ENCODE data around the gene HNF4A.

Gene HNF4A

DNA sequence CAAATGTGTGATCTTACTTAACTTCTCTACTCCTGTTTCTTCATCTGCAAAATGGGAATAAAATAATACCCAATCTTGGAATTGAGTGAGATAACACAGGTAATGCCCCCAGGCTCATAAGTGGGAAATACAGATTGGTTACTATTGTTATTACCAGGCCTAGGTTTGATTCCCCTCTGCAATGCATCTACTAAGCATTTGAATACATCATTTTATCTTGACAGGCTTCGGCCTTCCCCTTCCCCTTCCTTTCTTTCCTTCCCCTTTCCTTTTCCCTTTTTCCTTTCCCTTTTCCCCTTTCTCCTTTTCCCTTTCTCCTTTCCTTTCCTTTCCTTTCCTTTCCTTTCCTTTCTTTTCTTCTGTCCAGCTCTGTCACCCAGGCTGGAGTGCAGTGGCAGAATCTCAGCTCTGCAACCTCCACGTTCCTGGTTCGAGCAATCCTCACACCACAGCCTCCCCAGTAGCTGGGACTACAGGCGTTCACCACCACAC, 7.3 kb upstream of the HNF4A start:
- TF ChIP-seq SUZ12 (IDR thresholded peaks at IDR 0.05; ENCODE audit: extremely low read depth, insufficient read depth, insufficient read length) (no peak), YY1 (IDR thresholded peaks at IDR 0.05; ENCODE audit: insufficient read depth, insufficient read length) (no peak)

DNA sequence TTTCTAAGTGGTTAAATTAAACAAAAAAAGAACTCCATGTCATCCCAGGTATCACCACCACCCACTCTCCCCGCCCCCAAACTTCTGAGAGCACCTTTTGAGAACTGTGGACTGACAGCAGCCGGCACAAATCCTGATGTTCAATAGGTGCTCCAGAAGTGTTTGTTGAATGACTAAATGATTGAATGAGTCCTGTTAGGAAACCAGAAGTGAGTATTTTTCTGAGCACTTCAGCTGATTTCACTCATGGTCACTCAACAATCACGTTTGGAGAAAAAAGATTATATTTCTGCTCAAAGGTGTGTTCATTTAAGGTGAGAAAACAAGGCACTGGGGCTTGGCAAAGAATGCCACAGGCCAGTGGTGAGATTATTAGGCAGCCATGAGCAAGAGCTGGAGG, 6.2 kb upstream of the HNF4A start:
- H3K9me3 ChIP-seq (ENCODE audit: insufficient read depth, low read length): no peaks in the 10 kb centered on the region
- H3K36me3 ChIP-seq (ENCODE audit: insufficient read depth, insufficient read length, low read length): no peaks in the 10 kb centered on the region
- DNase-seq (ENCODE audit: low read depth, low spot score): no peak
- no peaks in the 10 kb centered on the region for H3K27me3 ChIP-seq (ENCODE audit: insufficient read depth, insufficient read length)
- H3K4me3 ChIP-seq (ENCODE audit: insufficient read length, low read depth): no peak overlapping the region
- no peak overlapping the region for H3K9ac ChIP-seq (ENCODE audit: insufficient read length, low read depth)
- peaks cover 5% of the 10 kb centered on the region for H3K4me1 ChIP-seq (ENCODE audit: insufficient read depth, insufficient read length)
- no peak for TF ChIP-seq ZNF274 (IDR thresholded peaks at IDR 0.05; ENCODE audit: low read depth, low read length)
- TF ChIP-seq SUZ12 (IDR thresholded peaks at IDR 0.05; ENCODE audit: extremely low read depth, insufficient read depth, insufficient read length): no peak
- TF ChIP-seq YY1 (IDR thresholded peaks at IDR 0.05; ENCODE audit: insufficient read depth, insufficient read length): no peak

More for the DNA sequence above, 7.3 kb upstream of the HNF4A start:
- no peak for DNase-seq (ENCODE audit: low read depth, low spot score)
- Histone ChIP-seq H3K36me3 (ENCODE audit: insufficient read depth, insufficient read length, low read length) (no peaks in the 10 kb centered on the region), H3K4me1 (ENCODE audit: insufficient read depth, insufficient read length) (peaks cover 6% of the 10 kb centered on the region), H3K27me3 (ENCODE audit: insufficient read depth, insufficient read length) (no peaks in the 10 kb centered on the region), H3K9ac (ENCODE audit: insufficient read length, low read depth) (no peak overlapping the region), H3K4me3 (ENCODE audit: insufficient read length, low read depth) (no peak overlapping the region), H3K9me3 (ENCODE audit: insufficient read depth, low read length) (no peaks in the 10 kb centered on the region)

DNA sequence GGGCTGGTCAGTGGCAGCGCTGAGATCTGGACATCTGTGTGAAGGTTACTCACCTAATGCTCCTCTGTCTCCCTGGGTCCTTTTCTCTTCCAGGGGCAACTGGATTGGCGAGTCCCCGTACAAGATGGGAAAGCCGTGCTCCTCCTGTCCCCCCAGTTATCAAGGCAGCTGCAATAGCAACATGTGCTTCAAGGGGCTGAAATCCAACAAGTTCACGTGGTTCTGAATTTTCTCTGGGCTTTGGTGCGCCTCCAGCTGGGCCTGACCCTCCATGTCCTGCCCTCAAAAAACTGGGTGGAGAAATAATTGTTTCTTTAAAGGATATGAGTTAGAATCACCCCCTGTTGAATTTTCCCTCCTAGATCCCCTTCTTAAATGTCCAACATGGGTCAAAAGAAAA, 4.9 kb upstream of the HNF4A start:
- no peak for DNase-seq (ENCODE audit: low read depth, low spot score)
- no peak for TF ChIP-seq YY1 (IDR thresholded peaks at IDR 0.05; ENCODE audit: insufficient read depth, insufficient read length)
- no peak for TF ChIP-seq ZNF274 (IDR thresholded peaks at IDR 0.05; ENCODE audit: low read depth, low read length)
- TF ChIP-seq SUZ12 (IDR thresholded peaks at IDR 0.05; ENCODE audit: extremely low read depth, insufficient read depth, insufficient read length): no peak
- no peaks in the 10 kb centered on the region for H3K36me3 ChIP-seq (ENCODE audit: insufficient read depth, insufficient read length, low read length)
- H3K9ac ChIP-seq (ENCODE audit: insufficient read length, low read depth): no peak overlapping the region
- no peaks in the 10 kb centered on the region for H3K9me3 ChIP-seq (ENCODE audit: insufficient read depth, low read length)
- no peak overlapping the region for H3K4me3 ChIP-seq (ENCODE audit: insufficient read length, low read depth)
- H3K4me1 ChIP-seq (ENCODE audit: insufficient read depth, insufficient read length): peaks cover 3% of the 10 kb centered on the region
- H3K27me3 ChIP-seq (ENCODE audit: insufficient read depth, insufficient read length): no peaks in the 10 kb centered on the region

DNA sequence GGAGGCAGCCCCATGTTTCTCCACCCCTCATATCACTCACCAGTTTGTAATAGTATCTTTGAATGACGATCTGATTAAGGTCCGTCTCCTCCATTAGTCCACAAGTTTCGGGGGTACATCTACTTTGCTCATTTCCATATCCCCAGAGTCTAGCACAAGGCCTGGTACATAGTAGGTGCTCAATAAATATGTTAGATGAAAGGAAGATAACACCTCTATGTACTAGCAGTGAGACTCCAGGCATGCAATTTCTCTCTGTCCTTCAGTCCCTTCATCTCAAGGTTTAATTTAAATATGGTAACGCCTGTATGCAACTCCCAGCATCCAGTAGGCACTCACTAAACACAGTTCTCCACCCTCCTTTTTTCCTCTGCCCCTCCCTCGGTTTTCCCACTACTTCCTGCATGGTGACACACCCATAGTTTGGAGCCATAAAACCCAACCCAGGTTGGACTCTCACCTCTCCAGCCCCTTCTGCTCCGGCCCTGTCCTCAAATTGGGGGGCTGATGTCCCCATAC, 461 bp upstream of the HNF4A start:
- TF ChIP-seq SUZ12 (IDR thresholded peaks at IDR 0.05; ENCODE audit: extremely low read depth, insufficient read depth, insufficient read length) (no peak), ZNF274 (IDR thresholded peaks at IDR 0.05; ENCODE audit: low read depth, low read length) (no peak), YY1 (IDR thresholded peaks at IDR 0.05; ENCODE audit: insufficient read depth, insufficient read length) (no peak)
- Histone ChIP-seq H3K36me3 (ENCODE audit: insufficient read depth, insufficient read length, low read length) (no peaks in the 10 kb centered on the region), H3K4me3 (ENCODE audit: insufficient read length, low read depth) (no peak overlapping the region), H3K9ac (ENCODE audit: insufficient read length, low read depth) (no peak overlapping the region), H3K27me3 (ENCODE audit: insufficient read depth, insufficient read length) (no peaks in the 10 kb centered on the region), H3K4me1 (ENCODE audit: insufficient read depth, insufficient read length) (peaks cover 8% of the 10 kb centered on the region), H3K9me3 (ENCODE audit: insufficient read depth, low read length) (no peaks in the 10 kb centered on the region)
- DNase-seq (ENCODE audit: low read depth, low spot score): no peak

DNA sequence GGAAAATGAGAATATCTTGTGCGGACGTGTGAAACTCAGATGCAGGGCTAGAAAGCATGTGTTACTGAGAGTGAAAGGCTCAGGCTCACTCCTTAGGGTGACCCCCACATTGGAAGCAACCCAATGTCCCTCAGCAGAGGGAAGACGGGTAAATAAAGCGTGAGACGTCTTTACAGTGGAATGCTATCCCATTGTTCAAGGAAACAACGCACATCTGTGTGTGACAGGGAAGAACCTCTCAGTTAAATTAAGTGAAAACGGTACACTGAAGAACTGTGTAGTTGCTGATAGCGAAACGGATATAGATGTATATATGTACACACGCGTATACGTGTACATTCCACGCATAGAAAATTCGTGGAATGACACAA, 839 bp downstream of the HNF4A start:
- H3K9ac ChIP-seq (ENCODE audit: insufficient read length, low read depth): no peak overlapping the region
- no peak for DNase-seq (ENCODE audit: low read depth, low spot score)
- no peaks in the 10 kb centered on the region for H3K27me3 ChIP-seq (ENCODE audit: insufficient read depth, insufficient read length)
- no peaks in the 10 kb centered on the region for H3K9me3 ChIP-seq (ENCODE audit: insufficient read depth, low read length)
- H3K4me1 ChIP-seq (ENCODE audit: insufficient read depth, insufficient read length): peaks cover 8% of the 10 kb centered on the region
- H3K36me3 ChIP-seq (ENCODE audit: insufficient read depth, insufficient read length, low read length): no peaks in the 10 kb centered on the region
- H3K4me3 ChIP-seq (ENCODE audit: insufficient read length, low read depth): no peak overlapping the region
- TF ChIP-seq SUZ12 (IDR thresholded peaks at IDR 0.05; ENCODE audit: extremely low read depth, insufficient read depth, insufficient read length) (no peak), YY1 (IDR thresholded peaks at IDR 0.05; ENCODE audit: insufficient read depth, insufficient read length) (no peak), ZNF274 (IDR thresholded peaks at IDR 0.05; ENCODE audit: low read depth, low read length) (no peak)

DNA sequence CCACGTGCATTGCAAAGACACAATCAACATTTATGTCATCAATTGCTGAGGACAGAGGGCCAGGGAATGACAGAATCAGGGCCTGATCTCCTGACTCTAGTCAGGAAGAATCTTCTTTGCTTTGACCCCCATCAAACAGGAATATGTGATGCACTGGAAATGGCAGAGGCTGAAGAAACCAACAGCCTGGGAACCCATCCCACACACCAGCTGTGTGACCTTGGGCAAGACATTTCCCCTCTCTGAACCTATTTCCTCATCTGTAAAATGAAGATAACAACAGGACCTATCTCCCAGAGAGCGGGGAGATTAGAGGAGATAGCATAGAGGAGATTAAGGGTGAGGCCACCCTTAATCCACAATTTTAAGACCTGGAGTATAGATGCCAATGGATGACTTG, 1.5 kb downstream of the HNF4A start:
- no peak overlapping the region for H3K9ac ChIP-seq (ENCODE audit: insufficient read length, low read depth)
- peaks cover 8% of the 10 kb centered on the region for H3K4me1 ChIP-seq (ENCODE audit: insufficient read depth, insufficient read length)
- no peak for DNase-seq (ENCODE audit: low read depth, low spot score)
- TF ChIP-seq SUZ12 (IDR thresholded peaks at IDR 0.05; ENCODE audit: extremely low read depth, insufficient read depth, insufficient read length): no peak
- TF ChIP-seq YY1 (IDR thresholded peaks at IDR 0.05; ENCODE audit: insufficient read depth, insufficient read length): no peak
- TF ChIP-seq ZNF274 (IDR thresholded peaks at IDR 0.05; ENCODE audit: low read depth, low read length): no peak
- no peaks in the 10 kb centered on the region for H3K9me3 ChIP-seq (ENCODE audit: insufficient read depth, low read length)
- H3K4me3 ChIP-seq (ENCODE audit: insufficient read length, low read depth): no peak overlapping the region
- H3K27me3 ChIP-seq (ENCODE audit: insufficient read depth, insufficient read length): no peaks in the 10 kb centered on the region
- no peaks in the 10 kb centered on the region for H3K36me3 ChIP-seq (ENCODE audit: insufficient read depth, insufficient read length, low read length)

DNA sequence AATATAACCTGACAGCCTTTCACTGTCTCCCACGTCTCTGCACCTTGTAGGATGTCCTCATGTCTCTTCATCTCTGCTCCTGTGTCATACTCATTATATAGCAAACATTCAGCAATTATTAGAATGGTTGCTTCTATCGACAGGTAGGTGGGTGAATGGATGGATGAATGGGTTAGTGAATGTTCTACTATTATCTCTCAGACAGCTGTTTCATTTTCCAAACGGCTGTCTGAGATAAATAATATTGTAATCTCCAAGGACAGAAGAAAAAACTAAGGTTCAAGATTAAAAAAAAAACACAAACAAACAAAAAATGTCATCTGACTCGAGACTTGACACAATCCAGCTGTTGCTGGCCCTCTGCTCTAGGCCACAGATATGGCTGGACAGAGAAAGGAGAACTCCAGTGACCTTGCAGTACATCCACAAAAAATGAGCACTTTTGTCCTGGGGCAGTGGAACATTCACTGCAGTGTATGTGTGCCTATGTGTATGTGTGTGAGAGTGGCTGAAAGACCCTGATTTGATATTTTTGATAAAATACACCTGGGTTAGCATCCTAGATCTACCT, 2.1 kb downstream of the HNF4A start:
- TF ChIP-seq ZNF274 (IDR thresholded peaks at IDR 0.05; ENCODE audit: low read depth, low read length): no peak
- TF ChIP-seq SUZ12 (IDR thresholded peaks at IDR 0.05; ENCODE audit: extremely low read depth, insufficient read depth, insufficient read length): no peak
- no peak for TF ChIP-seq YY1 (IDR thresholded peaks at IDR 0.05; ENCODE audit: insufficient read depth, insufficient read length)
- H3K9ac ChIP-seq (ENCODE audit: insufficient read length, low read depth): no peak overlapping the region
- H3K36me3 ChIP-seq (ENCODE audit: insufficient read depth, insufficient read length, low read length): no peaks in the 10 kb centered on the region
- no peaks in the 10 kb centered on the region for H3K9me3 ChIP-seq (ENCODE audit: insufficient read depth, low read length)
- no peak for DNase-seq (ENCODE audit: low read depth, low spot score)
- H3K27me3 ChIP-seq (ENCODE audit: insufficient read depth, insufficient read length): no peaks in the 10 kb centered on the region
- H3K4me1 ChIP-seq (ENCODE audit: insufficient read depth, insufficient read length): peaks cover 5% of the 10 kb centered on the region
- H3K4me3 ChIP-seq (ENCODE audit: insufficient read length, low read depth): no peak overlapping the region

All from NT2/D1 (cell line).